DND-41 (cell line): ENCODE data around the gene TRHDE.

Experiments used
- ATAC-seq: fragments of 200-7000 bp; cut with Tn5 transposase; 3 replicates; pipeline ENCODE4 v1.9.1; 2021; ENCODE audit warnings: low read depth; ENCODE audit not compliant: insufficient read depth
- DNase-seq: peaks from one replicate; pipeline ENCODE4 v3.0.0-alpha.2; 2020
- H2AFZ ChIP-seq: 2 replicates; pipeline ENCODE4 v1.6.0; 2012; ENCODE audit warnings: low read depth, low read length
- H3K27ac ChIP-seq: 2 replicates; pipeline ENCODE4 v1.5.1; 2012; ENCODE audit warnings: low read length, inconsistent platforms
- H3K27me3 ChIP-seq: fragments of 200-600 bp; sonication (generic); 2 replicates; pipeline ENCODE4 v1.6.0; 2012; ENCODE audit warnings: low read length, mild to moderate bottlenecking, inconsistent platforms; ENCODE audit not compliant: insufficient read depth, poor library complexity
- H3K36me3 ChIP-seq: 2 replicates; pipeline ENCODE4 v1.5.1; 2012; ENCODE audit warnings: low read length, inconsistent platforms; ENCODE audit not compliant: insufficient read depth
- H3K4me1 ChIP-seq: 2 replicates; pipeline ENCODE4 v1.5.1; 2012; ENCODE audit warnings: mild to moderate bottlenecking, low read length; ENCODE audit not compliant: insufficient read depth
- H3K4me2 ChIP-seq: 2 replicates; pipeline ENCODE4 v1.6.0; 2012; ENCODE audit warnings: mild to moderate bottlenecking, moderate library complexity, low read length, inconsistent platforms; ENCODE audit not compliant: insufficient read depth
- H3K4me3 ChIP-seq, 2 experiments: fragments of 200-600 bp in 1 of 2; shearing (Covaris generic) in 1 of 2; 2 replicates each; pipeline ENCODE4 v1.5.1; 2012 to 2016; ENCODE audit warnings: inconsistent platforms in 2 of 2, low read length in 2 of 2, mild to moderate bottlenecking in 2 of 2, low read depth in 1 of 2, moderate library complexity in 1 of 2
- H3K79me2 ChIP-seq: 2 replicates; pipeline ENCODE4 v1.6.0; 2012; ENCODE audit warnings: low read length, inconsistent platforms; ENCODE audit not compliant: insufficient read depth
- H3K9ac ChIP-seq: 2 replicates; pipeline ENCODE4 v1.6.0; 2012; ENCODE audit warnings: low read depth, mild to moderate bottlenecking, inconsistent platforms, low read length, moderate library complexity
- H3K9me3 ChIP-seq: 2 replicates; pipeline ENCODE4 v1.5.1; 2012; ENCODE audit warnings: low read length, moderate library complexity, mild to moderate bottlenecking, inconsistent platforms; ENCODE audit not compliant: insufficient read depth, severe bottlenecking
- H4K20me1 ChIP-seq: 2 replicates; pipeline ENCODE4 v1.6.0; 2012; ENCODE audit warnings: low read length; ENCODE audit not compliant: insufficient read depth
- EZH2 ChIP-seq: IDR thresholded peaks from 3 replicates; pipeline ENCODE4 v1.6.1; 2012; ENCODE audit warnings: borderline replicate concordance, low read depth, mild to moderate bottlenecking, moderate library complexity, low read length, inconsistent platforms; ENCODE audit not compliant: severe bottlenecking
- TF ChIP-seq, protein P1 (sequence below): IDR thresholded peaks from 2 replicates; pipeline ENCODE4 v1.5.1; 2012; ENCODE audit warnings: borderline replicate concordance, low read length, moderate library complexity, mild to moderate bottlenecking; ENCODE audit not compliant: poor library complexity, severe bottlenecking; ENCODE audit errors: extremely low read depth

Gene TRHDE

DNA sequence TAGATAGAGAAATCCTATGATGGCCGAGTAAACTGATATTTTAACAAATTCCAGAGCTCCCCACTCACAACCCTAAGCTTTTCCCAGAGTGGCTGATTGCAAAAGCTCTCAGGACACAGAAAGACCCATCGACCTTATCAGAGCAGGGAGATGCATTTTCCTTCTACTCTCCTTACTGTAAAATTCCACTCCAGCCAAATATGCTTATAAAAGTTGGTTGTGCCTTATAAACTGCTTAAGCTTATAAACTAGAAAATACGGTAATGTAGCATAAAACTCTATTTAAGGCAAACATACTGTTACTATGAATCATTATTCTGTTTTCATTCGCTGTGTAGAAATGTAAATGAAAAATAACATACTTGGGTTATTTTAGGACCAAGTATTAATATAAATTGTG is 41.6 kb upstream of the TRHDE start:
- Histone ChIP-seq H3K36me3 (no peaks in the 10 kb centered on the region), H3K4me2 (no peak overlapping the region), H2AFZ (no peak overlapping the region), H3K27me3 (no peaks in the 10 kb centered on the region), H3K4me1 (no peaks in the 10 kb centered on the region), H3K4me3 (no peak overlapping the region), H3K9ac (no peak overlapping the region), H3K27ac (no peak overlapping the region), H4K20me1 (no peaks in the 10 kb centered on the region), H3K9me3 (no peaks in the 10 kb centered on the region), H3K79me2 (no peaks in the 10 kb centered on the region)
- TF ChIP-seq, protein P1, sequence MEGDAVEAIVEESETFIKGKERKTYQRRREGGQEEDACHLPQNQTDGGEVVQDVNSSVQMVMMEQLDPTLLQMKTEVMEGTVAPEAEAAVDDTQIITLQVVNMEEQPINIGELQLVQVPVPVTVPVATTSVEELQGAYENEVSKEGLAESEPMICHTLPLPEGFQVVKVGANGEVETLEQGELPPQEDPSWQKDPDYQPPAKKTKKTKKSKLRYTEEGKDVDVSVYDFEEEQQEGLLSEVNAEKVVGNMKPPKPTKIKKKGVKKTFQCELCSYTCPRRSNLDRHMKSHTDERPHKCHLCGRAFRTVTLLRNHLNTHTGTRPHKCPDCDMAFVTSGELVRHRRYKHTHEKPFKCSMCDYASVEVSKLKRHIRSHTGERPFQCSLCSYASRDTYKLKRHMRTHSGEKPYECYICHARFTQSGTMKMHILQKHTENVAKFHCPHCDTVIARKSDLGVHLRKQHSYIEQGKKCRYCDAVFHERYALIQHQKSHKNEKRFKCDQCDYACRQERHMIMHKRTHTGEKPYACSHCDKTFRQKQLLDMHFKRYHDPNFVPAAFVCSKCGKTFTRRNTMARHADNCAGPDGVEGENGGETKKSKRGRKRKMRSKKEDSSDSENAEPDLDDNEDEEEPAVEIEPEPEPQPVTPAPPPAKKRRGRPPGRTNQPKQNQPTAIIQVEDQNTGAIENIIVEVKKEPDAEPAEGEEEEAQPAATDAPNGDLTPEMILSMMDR = no peak
- TF ChIP-seq EZH2 = no peak
- no peak for ATAC-seq
- DNase-seq = no peak

- Histone ChIP-seq H3K27me3 (no peaks in the 10 kb centered on the region), H3K79me2 (no peaks in the 10 kb centered on the region), H3K4me2 (no peak overlapping the region), H3K36me3 (no peaks in the 10 kb centered on the region), H3K9ac (no peak overlapping the region), H3K27ac (no peak overlapping the region), H3K9me3 (no peaks in the 10 kb centered on the region), H3K4me3 (no peak overlapping the region), H2AFZ (no peak overlapping the region), H4K20me1 (no peaks in the 10 kb centered on the region), H3K4me1 (no peaks in the 10 kb centered on the region)
- ATAC-seq (no peak), DNase-seq (no peak)
- TF ChIP-seq EZH2 = no peak
- TF ChIP-seq, protein P1 = no peak
These were observed 37.3 kb upstream of the TRHDE start for GRCh38 chr12:72234886-72235285.

GRCh38 chr12:72236071-72236705 is 36.0 kb upstream of the TRHDE start:
- TF ChIP-seq EZH2 = no peak
- TF ChIP-seq, protein P1 = no peak
- no peak for DNase-seq

More at GRCh38 chr12:72236071-72236705, 36.0 kb upstream of the TRHDE start:
- ATAC-seq = no peak
- Histone ChIP-seq H2AFZ (no peak overlapping the region), H4K20me1 (no peaks in the 10 kb centered on the region), H3K27ac (no peak overlapping the region), H3K79me2 (no peaks in the 10 kb centered on the region), H3K4me2 (no peak overlapping the region), H3K9me3 (no peaks in the 10 kb centered on the region), H3K36me3 (no peaks in the 10 kb centered on the region), H3K9ac (no peak overlapping the region), H3K27me3 (no peaks in the 10 kb centered on the region), H3K4me1 (no peaks in the 10 kb centered on the region), H3K4me3 (no peak overlapping the region)
